Fibroblast of villous mesenchyme (primary cell): ENCODE measurements around the gene ZNF236. TPM values are rescaled to one million over a fixed set of nuclear protein-coding genes. Genes with fewer than 3 reads are reported as not detected.
A peak's percentile ranks its signal among the peaks of the same experiment; 100 is the strongest.

Experiments
- DNase-seq: peaks from one replicate; pipeline ENCODE4 v3.0.0-alpha.2; 2010; ENCODE audit warnings: low read depth
- H3K4me3 ChIP-seq: 2 replicates; pipeline ENCODE4 v1.5.1; 2011; ENCODE audit warnings: low read depth, mild to moderate bottlenecking, low read length
- CTCF ChIP-seq: IDR thresholded peaks from 2 replicates; pipeline ENCODE4 v1.5.1; 2012; ENCODE audit warnings: low read depth, mild to moderate bottlenecking, low read length; ENCODE audit not compliant: insufficient read depth
- total RNA-seq: library from RNA; depleted of rRNA; stranded (reverse); fragments of >200 nt; gene quantifications from 2 replicates; pipeline ENCODE4 v1.2.3, GENCODE V29; 2012

Gene ZNF236
- total RNA-seq, 1 donor: 12.5 TPM

- H3K4me3 ChIP-seq: no peak overlapping the region
- DNase-seq: no peak
- TF ChIP-seq CTCF: no peak
Observed at GRCh38 chr18:76980663-76981395, 158.5 kb downstream of the ZNF236 start.

GRCh38 chr18:76981396-76981968, 159.1 kb downstream of the ZNF236 start:
- no peak for DNase-seq
- H3K4me3 ChIP-seq: no peak overlapping the region
- TF ChIP-seq CTCF: no peak

- no peak for TF ChIP-seq CTCF
- no peak for DNase-seq
- H3K4me3 ChIP-seq: no peak overlapping the region
Observed at GRCh38 chr18:76982038-76982437, 159.7 kb downstream of the ZNF236 start.

GRCh38 chr18:76982841-76983583, 160.7 kb downstream of the ZNF236 start:
- H3K4me3 ChIP-seq: no peak overlapping the region
- peak; percentile 77 for DNase-seq
- TF ChIP-seq CTCF: peak; percentile 97

- no peak for TF ChIP-seq CTCF
- no peak for DNase-seq
- H3K4me3 ChIP-seq: no peak overlapping the region
Observed at GRCh38 chr18:76983613-76984051, 161.3 kb downstream of the ZNF236 start.

- no peak for TF ChIP-seq CTCF
- H3K4me3 ChIP-seq: no peak overlapping the region
- DNase-seq: no peak
Observed at GRCh38 chr18:76984193-76985155, 162.1 kb downstream of the ZNF236 start.
